ENCODE results near the gene COL27A1.

The COL27A1 gene

GRCh38 chr9:114139071-114139470 is 16.3 kb upstream of the COL27A1 start:
- no peak overlapping the region for H3K9ac ChIP-seq (ENCODE audit: low read depth, low read length)
- no peak overlapping the region for H2AFZ ChIP-seq (ENCODE audit: low read depth, low read length)
- H3K36me3 ChIP-seq (ENCODE audit: insufficient read depth, low read length) = no peaks in the 10 kb centered on the region
- no peaks in the 10 kb centered on the region for H3K4me1 ChIP-seq (ENCODE audit: insufficient read depth, low read length)
- TF ChIP-seq EZH2 (IDR thresholded peaks at IDR 0.05; ENCODE audit: borderline replicate concordance, low read depth, low read length, severe bottlenecking) = no peak
- TF ChIP-seq, protein P1, sequence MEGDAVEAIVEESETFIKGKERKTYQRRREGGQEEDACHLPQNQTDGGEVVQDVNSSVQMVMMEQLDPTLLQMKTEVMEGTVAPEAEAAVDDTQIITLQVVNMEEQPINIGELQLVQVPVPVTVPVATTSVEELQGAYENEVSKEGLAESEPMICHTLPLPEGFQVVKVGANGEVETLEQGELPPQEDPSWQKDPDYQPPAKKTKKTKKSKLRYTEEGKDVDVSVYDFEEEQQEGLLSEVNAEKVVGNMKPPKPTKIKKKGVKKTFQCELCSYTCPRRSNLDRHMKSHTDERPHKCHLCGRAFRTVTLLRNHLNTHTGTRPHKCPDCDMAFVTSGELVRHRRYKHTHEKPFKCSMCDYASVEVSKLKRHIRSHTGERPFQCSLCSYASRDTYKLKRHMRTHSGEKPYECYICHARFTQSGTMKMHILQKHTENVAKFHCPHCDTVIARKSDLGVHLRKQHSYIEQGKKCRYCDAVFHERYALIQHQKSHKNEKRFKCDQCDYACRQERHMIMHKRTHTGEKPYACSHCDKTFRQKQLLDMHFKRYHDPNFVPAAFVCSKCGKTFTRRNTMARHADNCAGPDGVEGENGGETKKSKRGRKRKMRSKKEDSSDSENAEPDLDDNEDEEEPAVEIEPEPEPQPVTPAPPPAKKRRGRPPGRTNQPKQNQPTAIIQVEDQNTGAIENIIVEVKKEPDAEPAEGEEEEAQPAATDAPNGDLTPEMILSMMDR (IDR thresholded peaks at IDR 0.05; ENCODE audit: borderline replicate concordance, extremely low read depth, low read length, poor library complexity, severe bottlenecking) = no peak
- no peaks in the 10 kb centered on the region for H3K9me3 ChIP-seq (ENCODE audit: insufficient read depth, low read length, severe bottlenecking)
- no peaks in the 10 kb centered on the region for H4K20me1 ChIP-seq (ENCODE audit: insufficient read depth, low read length)
- no peak for ATAC-seq (ENCODE audit: insufficient read depth, low read depth)
- no peak for DNase-seq
- peaks cover 10% of the 10 kb centered on the region for H3K27me3 ChIP-seq (ENCODE audit: insufficient read depth, low read length, poor library complexity)
- H3K4me3 ChIP-seq (ENCODE audit: low read depth in 1 of 2, low read length in 2 of 2) = no peak overlapping the region
- no peak overlapping the region for H3K27ac ChIP-seq (ENCODE audit: low read length)
- no peaks in the 10 kb centered on the region for H3K79me2 ChIP-seq (ENCODE audit: insufficient read depth, low read length)
- no peak overlapping the region for H3K4me2 ChIP-seq (ENCODE audit: insufficient read depth, low read length)

GRCh38 chr9:114140401-114140800 is 14.9 kb upstream of the COL27A1 start:
- Histone ChIP-seq H3K9ac (ENCODE audit: low read depth, low read length) (no peak overlapping the region), H3K4me3 (ENCODE audit: low read depth in 1 of 2, low read length in 2 of 2) (no peak overlapping the region), H3K9me3 (ENCODE audit: insufficient read depth, low read length, severe bottlenecking) (no peaks in the 10 kb centered on the region), H4K20me1 (ENCODE audit: insufficient read depth, low read length) (no peaks in the 10 kb centered on the region), H3K4me2 (ENCODE audit: insufficient read depth, low read length) (no peak overlapping the region), H3K4me1 (ENCODE audit: insufficient read depth, low read length) (no peaks in the 10 kb centered on the region), H3K27ac (ENCODE audit: low read length) (no peak overlapping the region), H3K36me3 (ENCODE audit: insufficient read depth, low read length) (no peaks in the 10 kb centered on the region), H3K79me2 (ENCODE audit: insufficient read depth, low read length) (no peaks in the 10 kb centered on the region), H2AFZ (ENCODE audit: low read depth, low read length) (no peak overlapping the region), H3K27me3 (ENCODE audit: insufficient read depth, low read length, poor library complexity) (peaks cover 10% of the 10 kb centered on the region)
- TF ChIP-seq, protein P1 (IDR thresholded peaks at IDR 0.05; ENCODE audit: borderline replicate concordance, extremely low read depth, low read length, poor library complexity, severe bottlenecking) = no peak
- TF ChIP-seq EZH2 (IDR thresholded peaks at IDR 0.05; ENCODE audit: borderline replicate concordance, low read depth, low read length, severe bottlenecking) = no peak
- no peak for ATAC-seq (ENCODE audit: insufficient read depth, low read depth)
- DNase-seq = no peak

GRCh38 chr9:114140850-114141249 is 14.5 kb upstream of the COL27A1 start:
- DNase-seq = no peak
- Histone ChIP-seq H4K20me1 (ENCODE audit: insufficient read depth, low read length) (no peaks in the 10 kb centered on the region), H2AFZ (ENCODE audit: low read depth, low read length) (no peak overlapping the region), H3K4me3 (ENCODE audit: low read depth in 1 of 2, low read length in 2 of 2) (no peak overlapping the region), H3K27me3 (ENCODE audit: insufficient read depth, low read length, poor library complexity) (peaks cover 10% of the 10 kb centered on the region), H3K4me2 (ENCODE audit: insufficient read depth, low read length) (no peak overlapping the region), H3K9me3 (ENCODE audit: insufficient read depth, low read length, severe bottlenecking) (no peaks in the 10 kb centered on the region), H3K4me1 (ENCODE audit: insufficient read depth, low read length) (no peaks in the 10 kb centered on the region), H3K9ac (ENCODE audit: low read depth, low read length) (no peak overlapping the region), H3K79me2 (ENCODE audit: insufficient read depth, low read length) (no peaks in the 10 kb centered on the region), H3K36me3 (ENCODE audit: insufficient read depth, low read length) (no peaks in the 10 kb centered on the region), H3K27ac (ENCODE audit: low read length) (no peak overlapping the region)
- TF ChIP-seq, protein P1 (IDR thresholded peaks at IDR 0.05; ENCODE audit: borderline replicate concordance, extremely low read depth, low read length, poor library complexity, severe bottlenecking) = no peak
- no peak for TF ChIP-seq EZH2 (IDR thresholded peaks at IDR 0.05; ENCODE audit: borderline replicate concordance, low read depth, low read length, severe bottlenecking)
- ATAC-seq (ENCODE audit: insufficient read depth, low read depth) = no peak
